Stimulated activated CD8-positive, alpha-beta memory T cell treated with anti-CD3 and anti-CD28 coated beads, Interleukin-7, amount 100 ng/mL, for 24 hours (primary cell): ENCODE data around the gene ZFAND2A.
"Not testable (repeated sequence)": the region's sequence is repeated elsewhere in the genome, so short reads cannot be mapped to it uniquely, and the experiment has no call there.

Experiments used
- DNase-seq: peaks from one replicate; pipeline ENCODE4 v3.0.0-alpha.2; 2020; ENCODE audit warnings: low read depth

ZFAND2A gene, protein sequence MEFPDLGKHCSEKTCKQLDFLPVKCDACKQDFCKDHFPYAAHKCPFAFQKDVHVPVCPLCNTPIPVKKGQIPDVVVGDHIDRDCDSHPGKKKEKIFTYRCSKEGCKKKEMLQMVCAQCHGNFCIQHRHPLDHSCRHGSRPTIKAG

DNA sequence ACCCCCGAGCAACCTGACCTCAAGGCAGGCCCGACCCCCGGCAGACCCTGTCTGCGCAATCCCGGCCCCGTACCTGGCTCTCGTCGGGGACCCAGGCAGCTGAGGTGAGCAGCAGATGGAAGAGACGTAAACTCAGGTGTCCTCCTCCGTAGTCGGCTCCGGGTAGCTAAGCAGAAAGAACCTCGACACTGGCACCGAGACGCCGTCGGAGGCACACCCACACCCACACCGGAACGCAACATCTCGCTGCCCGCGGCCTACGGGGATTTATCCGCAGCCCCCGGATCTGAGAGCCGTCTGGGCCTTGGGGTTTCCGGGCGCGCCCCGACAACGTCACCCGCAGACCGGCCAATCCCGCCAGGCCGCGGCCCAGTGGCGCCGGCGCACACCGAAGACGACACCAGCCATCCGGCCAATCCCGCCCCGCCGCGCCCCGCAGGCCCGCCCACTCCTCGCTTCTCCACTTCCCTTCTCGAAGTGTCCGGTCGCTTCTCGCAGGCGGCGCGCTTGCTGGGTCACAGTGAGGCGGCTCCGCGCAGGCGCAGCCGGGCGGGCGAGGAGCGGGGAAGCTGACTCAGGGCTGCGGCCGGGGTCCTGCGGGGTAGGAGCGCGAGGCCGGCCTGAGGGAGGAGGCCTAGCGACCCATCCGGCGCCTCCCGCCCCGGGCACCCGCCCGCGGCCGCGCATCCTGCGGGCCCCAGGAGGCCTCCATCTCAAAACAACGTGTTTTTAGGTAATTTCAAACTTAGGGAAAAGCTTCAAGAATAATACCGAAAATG is at the start of gene ZFAND2A:
Gene ZFAND2A, minus strand, starts transcription at position 306 of the 779 bp plus-strand sequence. CDS start 1,984 bp downstream, outside the sequence.
- peak; percentile 99 for DNase-seq

DNA sequence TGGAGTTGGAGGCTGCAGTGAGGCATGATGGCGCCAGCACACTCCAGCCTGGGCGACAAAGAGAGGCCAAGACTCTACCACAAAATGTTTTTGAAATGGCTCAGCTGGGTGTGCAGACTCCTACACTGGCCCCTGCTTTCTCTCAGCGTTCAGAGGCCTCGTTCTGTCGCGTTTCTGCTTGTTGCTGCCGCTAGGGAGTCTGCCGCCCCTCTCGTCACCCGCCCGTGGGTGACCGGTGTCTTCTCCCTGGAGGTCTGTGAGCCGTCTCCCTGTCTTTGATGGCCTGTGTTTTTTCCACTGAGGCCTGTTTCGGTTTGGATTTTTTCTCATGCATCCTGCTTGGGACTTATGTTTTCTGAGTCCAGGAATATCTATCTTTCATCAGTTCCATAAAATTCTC is 49.1 kb upstream of the ZFAND2A start:
- no peak for DNase-seq

DNA sequence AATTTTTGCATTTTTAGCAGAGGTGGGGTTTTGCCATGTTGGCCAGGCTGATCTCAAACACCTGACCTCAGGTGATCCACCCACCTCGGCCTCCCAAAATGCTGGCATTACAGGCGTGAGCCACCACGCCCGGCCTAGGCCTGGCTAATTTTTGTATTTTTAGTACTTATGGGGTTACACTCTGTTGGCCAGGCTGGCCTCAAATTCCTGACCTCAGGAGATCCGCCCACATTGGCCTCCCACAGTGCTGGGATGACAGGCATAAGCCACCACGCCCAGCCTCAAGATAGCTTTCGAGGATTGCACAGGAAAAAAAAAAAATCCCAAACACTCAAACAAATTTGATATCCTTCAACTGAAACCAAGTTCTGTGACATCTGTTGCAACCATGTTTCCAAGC is 45.7 kb upstream of the ZFAND2A start:
- DNase-seq, result not testable (repeated sequence)

DNA sequence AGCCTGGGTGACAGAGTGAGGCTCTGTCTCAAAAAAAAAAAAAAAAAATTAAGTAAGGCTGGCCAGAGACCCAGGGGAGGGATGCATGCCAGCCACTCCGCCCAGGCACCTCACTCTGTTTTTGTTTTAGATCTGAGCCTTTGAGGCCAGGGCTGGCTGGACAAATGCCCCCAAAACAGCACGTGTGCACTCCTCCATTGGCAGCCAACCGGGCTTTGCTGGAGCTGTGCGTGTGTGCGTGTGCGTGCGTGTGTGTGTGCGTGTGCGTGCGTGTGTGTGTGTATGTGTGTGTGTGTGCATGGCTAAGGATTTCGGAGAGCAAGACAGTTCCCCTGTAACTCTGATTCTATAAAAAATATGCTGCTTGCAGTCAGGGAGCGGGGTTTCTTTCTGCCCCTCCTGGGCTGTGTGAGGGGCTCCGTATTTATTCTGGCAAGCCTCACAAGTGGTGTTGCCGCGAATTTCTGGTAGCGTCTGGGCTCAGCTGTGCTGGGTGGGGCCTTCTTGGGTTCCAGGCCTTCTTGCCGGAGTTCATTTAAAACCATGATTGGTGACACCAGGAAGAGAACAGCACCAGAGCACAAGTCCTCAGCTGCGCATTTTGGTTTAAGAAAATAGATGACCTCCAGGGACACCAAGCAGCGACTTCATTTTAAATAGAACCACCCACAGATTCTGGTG is 44.6 kb upstream of the ZFAND2A start:
- no peak for DNase-seq

DNA sequence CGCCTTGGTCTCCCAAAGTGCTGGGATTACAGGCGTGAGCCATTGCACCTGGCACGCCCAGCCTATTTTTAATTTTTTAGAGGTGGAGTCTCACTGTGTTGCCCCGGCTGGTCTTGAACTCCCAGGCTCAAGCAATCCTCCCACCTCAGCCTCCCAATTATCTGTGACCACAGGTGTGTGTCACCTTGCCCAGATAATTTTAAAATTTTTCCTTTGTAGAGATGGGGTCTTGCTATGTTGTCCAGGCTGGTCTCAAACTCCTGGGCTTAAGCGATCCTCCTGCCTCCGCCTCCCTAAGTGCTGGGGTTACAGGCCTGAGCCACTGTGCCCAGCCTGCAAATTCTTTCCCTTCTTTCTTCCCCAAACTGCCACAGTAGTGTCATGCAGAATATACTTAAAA is 42.9 kb upstream of the ZFAND2A start:
- DNase-seq, result not testable (repeated sequence)

DNA sequence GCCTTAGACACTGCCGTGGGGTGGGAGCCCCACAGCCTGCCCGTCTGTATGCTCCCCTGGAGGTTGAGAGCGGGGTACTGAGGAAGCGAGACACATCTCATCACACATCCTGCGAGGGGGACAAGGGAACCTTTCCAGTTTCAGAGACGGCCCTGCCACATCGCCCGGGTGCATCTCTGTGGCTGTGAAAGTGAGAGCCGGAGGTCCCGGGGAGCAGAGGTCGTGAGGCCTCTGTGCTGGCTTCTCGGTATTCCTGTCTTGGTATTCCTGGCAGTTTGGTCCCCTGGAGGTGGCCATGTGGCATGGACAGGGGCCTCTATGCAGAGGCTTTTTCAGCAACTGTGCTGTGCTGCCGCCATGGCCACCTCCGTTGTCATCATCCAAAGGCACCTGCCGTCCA is 41.9 kb upstream of the ZFAND2A start:
- no peak for DNase-seq

DNA sequence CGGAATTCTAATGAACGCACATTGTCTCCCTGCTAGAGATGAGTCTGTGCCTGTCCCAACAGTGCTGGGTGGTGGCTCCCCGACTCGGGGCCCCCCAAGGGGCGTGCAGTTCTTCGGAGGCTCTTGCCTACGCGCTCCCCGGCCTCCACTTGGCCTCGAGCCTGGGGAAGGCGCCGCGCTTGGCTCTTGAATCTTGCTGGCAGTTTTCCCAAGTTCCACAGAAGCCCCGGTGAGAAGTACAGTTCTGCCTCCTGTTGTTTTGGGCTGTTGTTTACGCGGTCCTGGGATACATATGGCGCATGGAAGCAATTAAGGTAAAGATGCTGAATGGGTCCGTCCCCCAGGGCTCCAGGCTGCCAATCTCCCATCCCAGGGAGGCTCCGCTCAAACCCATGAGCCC is 40.0 kb upstream of the ZFAND2A start:
- no peak for DNase-seq

DNA sequence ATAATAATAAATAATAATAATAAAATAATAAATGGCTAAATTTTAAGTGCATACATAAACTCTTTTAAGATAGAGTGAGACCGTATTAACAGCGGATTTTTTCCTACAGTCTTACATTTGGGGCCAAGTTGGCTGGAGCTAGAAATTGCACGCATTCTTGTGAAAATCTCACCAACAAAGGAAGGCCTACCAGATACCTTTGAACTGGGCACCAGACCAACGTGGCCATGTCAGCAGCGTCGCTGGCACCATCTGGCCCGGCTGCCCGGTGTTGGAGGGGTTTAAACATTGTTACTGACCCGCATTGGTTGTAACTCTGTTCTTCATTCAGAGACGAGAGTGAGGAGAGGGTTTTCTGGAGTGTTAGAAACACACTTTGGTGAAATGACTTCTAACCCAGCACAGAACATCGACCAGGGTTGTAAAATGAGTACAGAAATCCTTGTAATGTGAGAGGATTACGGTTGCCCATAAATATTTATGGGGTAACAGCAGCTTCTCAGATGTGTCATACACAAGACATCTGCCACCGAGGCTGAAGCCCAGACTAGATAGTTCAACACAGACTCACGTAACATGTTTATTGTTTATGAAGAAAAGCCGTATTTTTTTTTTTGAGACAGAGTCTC is 38.1 kb upstream of the ZFAND2A start:
- DNase-seq, result no peak

DNA sequence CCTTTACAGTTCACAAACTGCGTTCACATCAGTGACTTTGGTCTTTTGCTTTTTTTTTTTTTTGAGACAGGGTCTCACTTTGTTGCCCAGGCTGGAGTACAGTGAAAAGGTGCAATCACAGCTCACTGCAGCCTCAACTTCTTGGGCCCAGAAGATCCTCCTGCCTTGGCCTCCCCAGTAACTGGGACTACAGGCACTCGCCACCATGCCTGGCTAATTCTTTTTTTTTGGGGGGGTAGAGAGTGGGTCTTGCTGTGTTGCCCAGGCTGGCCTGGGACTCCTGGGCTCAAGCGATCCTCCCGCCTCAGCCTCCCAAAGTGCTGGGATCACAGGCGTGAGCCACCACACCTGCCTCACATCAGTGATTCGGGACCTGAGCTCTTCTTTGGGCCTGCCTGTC is 37.0 kb upstream of the ZFAND2A start:
- DNase-seq, result no peak

DNA sequence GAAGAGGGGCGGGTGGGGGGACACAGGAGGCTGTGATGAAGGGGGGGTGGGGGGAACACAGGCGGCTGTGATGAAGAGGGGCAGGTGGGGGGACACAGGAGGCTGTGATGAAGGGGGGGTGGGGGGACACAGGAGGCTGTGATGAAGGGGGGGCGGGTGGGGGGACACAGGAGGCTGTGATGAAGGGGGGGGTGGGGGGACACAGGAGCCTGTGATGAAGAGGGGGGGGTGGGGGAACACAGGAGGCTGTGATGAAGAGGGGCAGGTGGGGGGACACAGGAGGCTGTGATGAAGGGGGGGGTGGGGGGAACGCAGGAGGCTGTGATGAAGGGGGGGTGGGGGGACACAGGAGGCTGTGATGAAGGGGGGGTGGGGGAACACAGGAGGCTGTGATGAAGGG is 36.4 kb upstream of the ZFAND2A start:
- not testable (repeated sequence) for DNase-seq

DNA sequence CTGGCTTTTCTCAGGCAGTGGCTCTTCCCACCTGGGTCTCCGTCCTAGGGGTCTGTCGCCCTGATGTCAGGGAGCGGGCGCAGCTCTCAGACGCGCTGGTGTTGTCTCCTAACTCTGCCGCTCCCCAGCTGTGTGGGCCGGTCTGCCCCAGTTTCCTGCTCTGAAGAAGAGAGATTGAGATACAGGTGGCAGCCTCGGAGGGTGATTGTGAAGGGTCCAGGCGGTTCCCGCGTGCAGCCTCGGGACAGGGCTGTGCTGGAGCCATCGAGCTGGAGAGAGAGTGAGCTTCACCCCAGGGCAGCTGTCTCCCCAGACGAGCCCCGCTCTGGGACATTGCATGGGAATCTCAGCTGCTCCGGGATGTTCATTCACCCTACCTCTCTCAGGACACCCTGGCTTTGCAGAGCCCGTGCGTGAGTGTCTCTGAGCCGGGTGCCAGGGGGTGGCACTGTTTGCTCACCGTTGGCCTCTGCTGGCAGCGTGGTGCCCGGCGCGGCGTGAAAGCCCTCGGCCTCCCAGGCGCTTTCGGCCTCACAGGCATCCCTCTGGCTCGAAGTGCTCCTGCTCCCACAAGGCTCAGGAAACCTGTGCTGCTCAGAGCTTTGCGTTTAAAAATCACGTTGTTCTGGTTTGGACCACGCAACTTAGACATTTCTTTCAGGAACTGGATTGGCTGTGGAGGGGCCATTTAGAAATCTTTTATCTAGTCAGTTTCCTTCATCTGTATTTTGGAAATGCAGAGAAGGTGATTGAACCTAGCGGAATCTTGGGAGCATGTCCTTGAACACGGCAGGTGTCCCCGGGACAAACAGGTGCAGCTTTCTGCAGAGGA is 33.8 kb upstream of the ZFAND2A start:
- DNase-seq, result no peak

DNA sequence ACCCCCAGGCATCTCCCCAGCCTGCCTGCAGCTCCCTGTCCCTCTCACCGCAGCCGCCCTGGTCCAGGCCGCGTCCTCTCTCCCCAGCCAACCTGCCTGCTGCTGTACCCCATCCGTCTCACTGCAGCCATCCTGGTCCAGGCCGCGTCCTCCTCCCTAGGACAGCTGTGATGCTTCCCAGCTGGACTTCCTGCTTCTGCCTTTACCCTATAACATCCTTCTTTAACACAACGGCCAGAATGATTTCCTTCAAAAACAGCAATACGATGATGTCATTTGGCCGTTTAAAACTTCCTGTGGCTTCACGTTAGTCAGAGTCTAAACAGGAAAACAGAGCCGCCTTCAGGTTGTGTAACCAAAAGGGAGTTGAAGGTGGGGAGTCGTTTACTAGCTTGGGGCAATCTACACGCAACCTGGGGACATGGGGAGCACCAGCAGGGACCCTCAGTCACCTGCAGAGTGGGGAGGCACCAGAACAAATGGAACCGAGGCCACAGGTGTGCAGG is 32.2 kb upstream of the ZFAND2A start:
- no peak for DNase-seq

DNA sequence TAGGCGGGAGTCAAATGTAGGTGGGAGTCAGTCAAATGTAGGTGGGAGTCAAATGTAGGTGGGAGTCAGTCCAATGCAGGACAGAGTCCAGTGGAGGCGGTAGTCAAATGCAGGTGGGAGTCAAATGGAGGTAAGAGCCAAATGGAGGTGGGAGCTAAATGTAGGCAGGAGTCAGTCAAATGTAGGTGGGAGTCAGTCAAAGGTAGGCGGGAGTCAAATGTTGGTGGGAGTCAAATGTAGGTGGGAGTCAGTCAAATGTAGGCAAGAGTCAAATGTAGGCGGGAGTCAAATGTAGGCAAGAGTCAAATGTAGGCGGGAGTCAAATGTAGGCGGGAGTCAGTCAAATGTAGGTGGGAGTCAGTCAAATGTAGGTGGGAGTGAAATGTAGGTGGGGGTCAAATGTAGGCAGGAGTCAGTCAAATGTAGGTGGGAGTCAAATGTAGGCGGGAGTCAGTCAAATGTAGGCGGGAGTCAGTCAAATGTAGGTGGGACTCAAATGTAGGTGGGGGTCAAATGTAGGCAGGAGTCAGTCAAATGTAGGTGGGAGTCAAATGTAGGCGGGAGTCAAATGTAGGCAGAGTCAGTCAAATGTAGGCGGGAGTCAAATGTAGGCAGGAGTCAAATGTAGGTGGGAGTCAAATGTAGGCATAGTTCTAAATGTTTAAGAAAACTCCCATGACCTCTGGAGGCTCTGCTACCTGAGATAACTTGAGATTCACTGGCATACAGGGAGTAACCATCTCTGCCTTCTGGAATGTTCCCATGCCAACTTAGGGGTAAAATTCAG is 30.2 kb upstream of the ZFAND2A start:
- no peak for DNase-seq

DNA sequence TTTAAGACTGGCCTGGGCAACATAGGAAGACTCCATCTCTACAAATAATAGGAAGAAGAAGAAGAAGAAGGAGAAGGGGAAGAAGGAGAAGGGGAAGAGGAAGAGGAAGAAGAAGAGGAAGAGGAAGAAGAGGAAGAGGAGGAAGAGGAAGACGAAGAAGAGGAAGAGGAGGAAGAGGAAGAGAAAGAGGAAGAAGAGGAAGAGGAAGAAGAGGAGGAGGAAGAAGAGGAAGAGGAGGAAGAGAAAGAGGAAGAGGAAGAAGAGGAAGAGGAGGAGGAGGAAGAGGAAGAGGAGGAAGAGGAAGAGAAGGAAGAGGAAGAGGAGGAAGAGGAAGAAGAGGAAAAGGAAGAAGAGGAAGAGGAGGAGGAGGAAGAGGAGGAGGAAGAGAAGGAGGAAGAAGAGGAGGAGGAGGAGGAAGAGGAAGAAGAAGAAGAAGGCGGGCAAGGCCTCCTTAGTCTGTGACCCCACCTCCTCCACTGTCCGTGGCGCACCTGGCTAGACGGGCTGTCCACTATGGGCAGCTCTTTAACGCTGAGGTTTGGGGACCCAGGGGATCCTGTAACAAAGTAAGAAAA is 28.8 kb upstream of the ZFAND2A start:
- no peak for DNase-seq

DNA sequence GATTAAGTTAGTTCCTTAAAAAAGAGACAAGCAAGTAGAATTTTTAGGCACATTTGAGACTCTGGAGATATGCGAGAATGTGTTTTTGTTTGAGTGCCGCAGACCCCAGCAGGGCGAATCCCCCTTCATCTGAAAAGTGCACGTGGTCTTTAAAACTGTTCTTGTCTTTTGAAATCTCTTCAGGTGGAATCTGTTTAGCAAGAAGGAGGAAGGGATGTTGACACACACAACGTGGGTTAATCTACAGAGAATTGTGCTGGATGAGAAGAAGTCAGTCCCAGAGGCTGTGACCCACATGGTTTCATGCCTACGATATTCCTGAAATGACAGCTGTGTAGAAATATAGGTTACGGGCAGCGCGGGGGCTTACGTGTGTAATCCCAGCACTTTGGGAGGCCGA is 27.1 kb upstream of the ZFAND2A start:
- DNase-seq, result no peak

DNA sequence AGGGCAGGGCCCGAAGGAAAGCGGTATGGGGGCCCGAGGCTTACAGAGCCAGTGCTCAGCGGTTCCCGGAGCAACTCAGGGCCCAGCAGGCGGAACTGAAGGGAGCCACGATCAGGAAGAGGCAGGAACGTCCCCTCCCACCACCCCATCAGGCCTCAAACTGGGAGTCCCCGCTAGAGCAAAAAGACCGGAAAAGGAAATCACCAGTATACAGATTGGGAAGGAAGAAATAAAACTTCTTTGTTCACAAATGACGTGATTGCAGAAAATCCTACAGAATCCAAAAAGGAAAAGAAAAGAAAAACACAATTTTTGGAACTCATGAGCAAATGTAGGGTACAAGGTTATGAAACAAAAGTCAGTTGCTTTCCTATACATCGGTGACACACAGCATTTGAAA is 21.6 kb upstream of the ZFAND2A start:
- DNase-seq, result no peak

DNA sequence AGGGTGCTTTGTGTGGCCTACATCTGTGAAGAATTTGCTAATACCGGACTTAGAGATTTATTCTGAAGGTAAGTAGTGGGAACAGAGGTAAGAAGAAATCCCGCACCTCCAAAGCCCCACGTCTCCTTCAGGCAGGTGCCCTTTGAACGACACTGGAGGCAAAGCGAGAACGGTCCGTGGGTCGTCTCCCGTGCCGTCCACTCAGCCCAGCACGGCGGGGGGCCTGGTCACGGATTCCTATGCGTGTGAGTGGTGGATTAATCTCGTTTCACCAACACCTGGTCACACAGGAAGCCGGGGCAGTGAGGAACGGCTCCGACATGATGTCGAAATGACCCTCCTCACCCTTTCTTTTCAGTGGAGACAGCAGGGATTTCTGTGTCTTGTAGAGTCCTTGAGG is 21.0 kb upstream of the ZFAND2A start:
- no peak for DNase-seq

DNA sequence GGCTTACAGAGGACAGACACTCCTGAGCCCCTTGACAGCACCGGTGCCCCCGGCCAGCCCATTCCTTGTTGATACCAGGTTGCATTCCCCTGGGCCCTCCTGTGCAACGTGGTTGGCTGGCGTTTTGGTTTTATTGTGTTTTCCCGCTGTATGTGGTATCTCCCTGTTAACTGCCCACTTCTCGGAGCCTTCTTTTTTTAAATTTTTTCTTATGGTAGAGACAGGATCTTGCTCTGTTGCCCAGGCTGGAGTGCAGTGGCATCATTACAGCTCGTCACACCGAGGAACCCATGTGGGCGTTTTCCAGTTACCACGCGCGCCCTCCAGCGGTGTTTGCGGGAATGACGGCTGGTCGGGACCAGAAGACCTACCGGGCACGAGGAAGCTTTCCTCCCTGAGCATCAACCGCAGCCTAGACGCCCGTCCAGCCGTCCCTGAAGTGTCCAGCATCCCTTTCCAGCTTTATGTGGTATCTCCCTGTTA is 16.9 kb upstream of the ZFAND2A start:
- DNase-seq, result peak; percentile 84

DNA sequence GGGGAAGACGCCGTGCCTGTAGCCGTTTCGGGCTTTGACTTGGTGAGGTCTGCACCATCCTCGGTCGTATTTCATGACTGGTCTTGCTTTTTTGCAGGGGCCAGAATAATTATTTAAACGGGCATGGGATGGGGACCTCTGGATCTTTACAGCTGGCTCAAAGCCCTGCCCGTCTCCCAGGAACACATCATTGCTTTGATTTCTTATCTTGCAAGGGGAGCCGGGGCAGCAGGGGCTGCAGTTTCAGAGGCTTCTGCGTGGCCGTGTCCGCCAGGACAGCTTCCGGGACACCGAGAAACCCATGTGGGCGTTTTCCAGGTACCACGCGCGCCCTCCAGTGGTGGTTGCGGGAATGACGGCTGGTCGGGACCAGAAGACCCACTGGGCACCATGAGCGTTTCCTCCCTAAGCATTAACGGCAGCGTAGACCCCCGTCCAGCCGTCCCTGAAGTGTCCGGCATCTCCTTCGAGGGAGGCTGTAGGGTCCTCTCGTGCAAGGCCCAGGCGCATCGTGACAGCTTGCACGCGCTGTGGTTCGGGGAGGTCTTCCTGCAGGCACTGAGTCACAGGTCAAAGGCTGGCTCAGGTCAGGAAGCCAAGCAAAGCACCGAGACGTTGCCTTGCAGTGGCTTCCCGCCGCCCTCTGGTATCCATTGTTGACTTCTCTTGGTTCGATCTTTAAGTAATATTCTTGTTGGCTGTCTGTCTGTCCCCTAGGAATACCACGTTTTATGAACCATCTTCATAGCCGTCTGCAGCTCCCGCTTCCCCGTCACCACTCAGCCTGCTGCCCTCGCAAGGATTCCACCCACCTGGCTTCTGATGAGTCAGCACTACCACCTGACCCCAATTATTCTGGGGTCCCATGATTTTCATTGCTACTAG is 16.2 kb upstream of the ZFAND2A start:
- peak; percentile 82 for DNase-seq
